ENCODE results near the gene KIF4A.

KIF4A gene

GRCh38 chrX:70422851-70423341 is 133.0 kb downstream of the KIF4A start, which contains the start of gene GDPD2:
Gene GDPD2, plus strand, starts transcription at chrX:70423314. Its CDS starts 1,671 bp downstream, at chrX:70424985.
- H3K27ac ChIP-seq (ENCODE audit: low read depth, low read length) = no peak within 1 kb of the TSS
- no peak within 1 kb of the TSS for H3K4me3 ChIP-seq (ENCODE audit: low read depth in 1 of 5, low read length in 5 of 5)
- H3K4me1 ChIP-seq (ENCODE audit: control insufficient read depth in 5 of 5, insufficient read depth in 5 of 5, low read length in 5 of 5) = no peaks in the 10 kb centered on the region
- no peaks in the 10 kb centered on the region for H3K9me3 ChIP-seq (ENCODE audit: control insufficient read depth in 5 of 5, low read length in 5 of 5)
- peaks cover 12 to 41% (median 36%) of the 10 kb centered on the region in 5 donors for H3K27me3 ChIP-seq (ENCODE audit: control insufficient read depth in 5 of 5, insufficient read depth in 4 of 5, low read length in 5 of 5)
- no peak within 1 kb of the TSS for H3K9ac ChIP-seq (ENCODE audit: low read length in 5 of 5)
- H3K36me3 ChIP-seq (ENCODE audit: control insufficient read depth in 5 of 5, insufficient read depth in 5 of 5, low read length in 5 of 5) = no peaks in the 10 kb centered on the region

GRCh38 chrX:70423936-70424675 is 134.2 kb downstream of the KIF4A start:
- Histone ChIP-seq H3K9ac (ENCODE audit: low read length in 5 of 5) (no peak overlapping the region), H3K4me3 (ENCODE audit: low read depth in 1 of 5, low read length in 5 of 5) (no peak overlapping the region), H3K36me3 (ENCODE audit: control insufficient read depth in 5 of 5, insufficient read depth in 5 of 5, low read length in 5 of 5) (no peaks in the 10 kb centered on the region), H3K27me3 (ENCODE audit: control insufficient read depth in 5 of 5, insufficient read depth in 4 of 5, low read length in 5 of 5) (peaks cover 12 to 44% (median 37%) of the 10 kb centered on the region in 5 donors), H3K27ac (ENCODE audit: low read depth, low read length) (no peak overlapping the region), H3K4me1 (ENCODE audit: control insufficient read depth in 5 of 5, insufficient read depth in 5 of 5, low read length in 5 of 5) (no peaks in the 10 kb centered on the region), H3K9me3 (ENCODE audit: control insufficient read depth in 5 of 5, low read length in 5 of 5) (no peaks in the 10 kb centered on the region)

- no peaks in the 10 kb centered on the region for H3K4me1 ChIP-seq (ENCODE audit: control insufficient read depth in 5 of 5, insufficient read depth in 5 of 5, low read length in 5 of 5)
- no peak overlapping the region for H3K4me3 ChIP-seq (ENCODE audit: low read depth in 1 of 5, low read length in 5 of 5)
- no peak overlapping the region for H3K9ac ChIP-seq (ENCODE audit: low read length in 5 of 5)
- H3K27ac ChIP-seq (ENCODE audit: low read depth, low read length) = no peak overlapping the region
- H3K27me3 ChIP-seq (ENCODE audit: control insufficient read depth in 5 of 5, insufficient read depth in 4 of 5, low read length in 5 of 5) = peaks cover 9 to 48% (median 38%) of the 10 kb centered on the region in 5 donors
- no peaks in the 10 kb centered on the region for H3K9me3 ChIP-seq (ENCODE audit: control insufficient read depth in 5 of 5, low read length in 5 of 5)
- no peaks in the 10 kb centered on the region for H3K36me3 ChIP-seq (ENCODE audit: control insufficient read depth in 5 of 5, insufficient read depth in 5 of 5, low read length in 5 of 5)
Observed at GRCh38 chrX:70424801-70425200, 134.9 kb downstream of the KIF4A start.

GRCh38 chrX:70426286-70427278 is 136.7 kb downstream of the KIF4A start:
- no peaks in the 10 kb centered on the region for H3K4me1 ChIP-seq (ENCODE audit: control insufficient read depth in 5 of 5, insufficient read depth in 5 of 5, low read length in 5 of 5)
- no peak overlapping the region for H3K27ac ChIP-seq (ENCODE audit: low read depth, low read length)
- no peaks in the 10 kb centered on the region for H3K9me3 ChIP-seq (ENCODE audit: control insufficient read depth in 5 of 5, low read length in 5 of 5)
- H3K36me3 ChIP-seq (ENCODE audit: control insufficient read depth in 5 of 5, insufficient read depth in 5 of 5, low read length in 5 of 5) = no peaks in the 10 kb centered on the region
- H3K27me3 ChIP-seq (ENCODE audit: control insufficient read depth in 5 of 5, insufficient read depth in 4 of 5, low read length in 5 of 5) = peaks cover 9 to 52% (median 39%) of the 10 kb centered on the region in 5 donors
- no peak overlapping the region for H3K9ac ChIP-seq (ENCODE audit: low read length in 5 of 5)
- no peak overlapping the region for H3K4me3 ChIP-seq (ENCODE audit: low read depth in 1 of 5, low read length in 5 of 5)

GRCh38 chrX:70427365-70427764 is 137.5 kb downstream of the KIF4A start:
- peaks cover 9 to 50% (median 39%) of the 10 kb centered on the region in 5 donors for H3K27me3 ChIP-seq (ENCODE audit: control insufficient read depth in 5 of 5, insufficient read depth in 4 of 5, low read length in 5 of 5)
- no peak overlapping the region for H3K9ac ChIP-seq (ENCODE audit: low read length in 5 of 5)
- H3K4me1 ChIP-seq (ENCODE audit: control insufficient read depth in 5 of 5, insufficient read depth in 5 of 5, low read length in 5 of 5) = no peaks in the 10 kb centered on the region
- no peaks in the 10 kb centered on the region for H3K36me3 ChIP-seq (ENCODE audit: control insufficient read depth in 5 of 5, insufficient read depth in 5 of 5, low read length in 5 of 5)
- H3K9me3 ChIP-seq (ENCODE audit: control insufficient read depth in 5 of 5, low read length in 5 of 5) = no peaks in the 10 kb centered on the region
- H3K4me3 ChIP-seq (ENCODE audit: low read depth in 1 of 5, low read length in 5 of 5) = no peak overlapping the region
- no peak overlapping the region for H3K27ac ChIP-seq (ENCODE audit: low read depth, low read length)

- Histone ChIP-seq H3K9ac (ENCODE audit: low read length in 5 of 5) (no peak overlapping the region), H3K27ac (ENCODE audit: low read depth, low read length) (no peak overlapping the region), H3K36me3 (ENCODE audit: control insufficient read depth in 5 of 5, insufficient read depth in 5 of 5, low read length in 5 of 5) (no peaks in the 10 kb centered on the region), H3K4me3 (ENCODE audit: low read depth in 1 of 5, low read length in 5 of 5) (no peak overlapping the region), H3K27me3 (ENCODE audit: control insufficient read depth in 5 of 5, insufficient read depth in 4 of 5, low read length in 5 of 5) (peaks cover 0 to 40% (median 22%) of the 10 kb centered on the region in 5 donors), H3K9me3 (ENCODE audit: control insufficient read depth in 5 of 5, low read length in 5 of 5) (no peaks in the 10 kb centered on the region), H3K4me1 (ENCODE audit: control insufficient read depth in 5 of 5, insufficient read depth in 5 of 5, low read length in 5 of 5) (peaks cover 0 to 13% (median 3%) of the 10 kb centered on the region in 5 donors)
Observed at GRCh38 chrX:70429759-70430158, 139.9 kb downstream of the KIF4A start.

GRCh38 chrX:70432936-70433847 is 143.3 kb downstream of the KIF4A start:
- Histone ChIP-seq H3K9me3 (ENCODE audit: control insufficient read depth in 5 of 5, low read length in 5 of 5) (no peaks in the 10 kb centered on the region), H3K36me3 (ENCODE audit: control insufficient read depth in 5 of 5, insufficient read depth in 5 of 5, low read length in 5 of 5) (no peaks in the 10 kb centered on the region), H3K4me3 (ENCODE audit: low read depth in 1 of 5, low read length in 5 of 5) (peak overlapping the region in 4 of 5 donors; percentile 73 to 80 (median 74)), H3K9ac (ENCODE audit: low read length in 5 of 5) (no peak overlapping the region), H3K4me1 (ENCODE audit: control insufficient read depth in 5 of 5, insufficient read depth in 5 of 5, low read length in 5 of 5) (peaks cover 0 to 17% (median 6%) of the 10 kb centered on the region in 5 donors), H3K27me3 (ENCODE audit: control insufficient read depth in 5 of 5, insufficient read depth in 4 of 5, low read length in 5 of 5) (peaks cover 4 to 42% (median 28%) of the 10 kb centered on the region in 5 donors), H3K27ac (ENCODE audit: low read depth, low read length) (no peak overlapping the region)

GRCh38 chrX:70433848-70434351 is 144.0 kb downstream of the KIF4A start:
- H3K27me3 ChIP-seq (ENCODE audit: control insufficient read depth in 5 of 5, insufficient read depth in 4 of 5, low read length in 5 of 5) = peaks cover 7 to 36% (median 28%) of the 10 kb centered on the region in 5 donors

GRCh38 chrX:70434352-70434866 is 144.5 kb downstream of the KIF4A start:
- Histone ChIP-seq H3K27me3 (ENCODE audit: control insufficient read depth in 5 of 5, insufficient read depth in 4 of 5, low read length in 5 of 5) (peaks cover 7 to 39% (median 31%) of the 10 kb centered on the region in 5 donors), H3K9me3 (ENCODE audit: control insufficient read depth in 5 of 5, low read length in 5 of 5) (no peaks in the 10 kb centered on the region), H3K4me1 (ENCODE audit: control insufficient read depth in 5 of 5, insufficient read depth in 5 of 5, low read length in 5 of 5) (peaks cover 0 to 17% (median 6%) of the 10 kb centered on the region in 5 donors), H3K27ac (ENCODE audit: low read depth, low read length) (no peak overlapping the region), H3K36me3 (ENCODE audit: control insufficient read depth in 5 of 5, insufficient read depth in 5 of 5, low read length in 5 of 5) (no peaks in the 10 kb centered on the region), H3K4me3 (ENCODE audit: low read depth in 1 of 5, low read length in 5 of 5) (peak overlapping the region; percentile 73 to 81 (median 75)), H3K9ac (ENCODE audit: low read length in 5 of 5) (peak overlapping the region in 4 of 5 donors; percentile 42 to 65 (median 60))

More at GRCh38 chrX:70433848-70434351, 144.0 kb downstream of the KIF4A start:
- Histone ChIP-seq H3K4me3 (ENCODE audit: low read depth in 1 of 5, low read length in 5 of 5) (peak overlapping the region; percentile 73 to 81 (median 75)), H3K4me1 (ENCODE audit: control insufficient read depth in 5 of 5, insufficient read depth in 5 of 5, low read length in 5 of 5) (peaks cover 0 to 17% (median 6%) of the 10 kb centered on the region in 5 donors), H3K27ac (ENCODE audit: low read depth, low read length) (no peak overlapping the region), H3K9ac (ENCODE audit: low read length in 5 of 5) (peak overlapping the region in 4 of 5 donors; percentile 42 to 65 (median 60)), H3K36me3 (ENCODE audit: control insufficient read depth in 5 of 5, insufficient read depth in 5 of 5, low read length in 5 of 5) (no peaks in the 10 kb centered on the region), H3K9me3 (ENCODE audit: control insufficient read depth in 5 of 5, low read length in 5 of 5) (no peaks in the 10 kb centered on the region)

Measured in subcutaneous abdominal adipose tissue (tissue), 5 donors.